Motor neuron (in vitro differentiated cells): Measurements from ENCODE around the gene GPR42. TPM values are rescaled to one million over a fixed set of nuclear protein-coding genes. Genes with fewer than 3 reads are reported as not detected.
"Not testable (repeated sequence)": the region's sequence is repeated elsewhere in the genome, so short reads cannot be mapped to it uniquely, and the experiment has no call there.

ENCODE experiments used
- ATAC-seq, 8 experiments: fragments of 200-7000 bp; cut with Tn5 transposase; replicated peaks in 6 of 8; 2 replicates each; pipeline ENCODE4 v1.8.0; 2021; ENCODE audit warnings: mild to moderate bottlenecking in 8 of 8, moderate library complexity in 8 of 8
- H3K27ac ChIP-seq, 2 donors: fragments of 250-450 bp; sonication (Bioruptor Pico); 2 replicates each; pipeline ENCODE4 v1.9.0; 2021; ENCODE audit warnings: antibody characterized with exemption in 2 of 2, mild to moderate bottlenecking in 2 of 2, moderate library complexity in 1 of 2
- H3K4me1 ChIP-seq, 2 donors: fragments of 250-450 bp; sonication (Bioruptor Pico); replicated peaks in 1 of 2; 2 replicates each; pipeline ENCODE4 v1.6.1; 2021; ENCODE audit warnings: antibody characterized with exemption in 2 of 2, mild to moderate bottlenecking in 2 of 2, moderate library complexity in 1 of 2
- H3K4me3 ChIP-seq, 5 donors: fragments of 250-450 bp; sonication (Bioruptor Pico); 2 replicates each; pipeline ENCODE4 v1.9.0; 2021; ENCODE audit warnings: antibody characterized with exemption in 5 of 5, mild to moderate bottlenecking in 5 of 5, moderate library complexity in 4 of 5
- WGBS, 10 experiments: fragments of 450-650 bp; shearing (Covaris generic); methylation state at CpG; one replicate each; pipeline ENCODE4 v1.0.0; 2022; 5-methylcytosine and 5-hydroxymethylcytosine counted together
- in situ Hi-C, 9 experiments: fragments of 400-800 bp; cut with MboI; loops; one replicate each; pipeline ENCODE4 v1.15.0; 2021; ENCODE audit warnings: low sequenced_read_pairs in 9 of 9, low pct_unique_long_range_greater_than_20kb in 2 of 9; ENCODE audit not compliant: unreplicated experiment in 9 of 9
- total RNA-seq, 8 experiments: library from RNA; unstranded; fragments of 300-600 nt; gene quantifications; 2 replicates each; pipeline versions ENCODE4 v1.2.3 to v1.2.4, GENCODE V29; 2022

The GPR42 gene
- total RNA-seq, 8 experiments from 2014 or later: 0.08 to 0.33 (median 0.15) TPM; not detected in 5

- peak in 1 of 8 experiments; percentile 31 for ATAC-seq
- WGBS, 10 experiments: 40 to 100% (median 84%) methylated on average over 1 to 10 of the region's 12 CpGs; no CpG with 5 or more reads in 1 of the 10 experiments
- Histone ChIP-seq H3K27ac (no peak overlapping the region), H3K4me1 (no peaks in the 10 kb centered on the region), H3K4me3 (no peak overlapping the region)
- in situ Hi-C loops: no loop called here
These were observed 4.8 kb downstream of the GPR42 start for GRCh38 chr19:35375505-35376307.

- ATAC-seq: no peak
- Histone ChIP-seq H3K4me3 (no peak overlapping the region), H3K4me1 (no peaks in the 10 kb centered on the region), H3K27ac (no peak overlapping the region)
- WGBS, 10 experiments: 11 to 100% (median 57%) methylated on average over 1 of the region's 1 CpG; no CpG with 5 or more reads in 1 of the 10 experiments
- in situ Hi-C loops: no loop called here
These were observed 6.8 kb downstream of the GPR42 start for GRCh38 chr19:35377656-35378055.

GRCh38 chr19:35378356-35378755 lies 7.5 kb downstream of the GPR42 start:
- Histone ChIP-seq H3K4me3 (no peak overlapping the region), H3K4me1 (no peaks in the 10 kb centered on the region), H3K27ac (no peak overlapping the region)
- in situ Hi-C loops: no loop called here
- ATAC-seq: no peak
- WGBS, 10 experiments: 20 to 100% (median 80%) methylated on average over 1 to 2 of the region's 3 CpGs; no CpG with 5 or more reads in 1 of the 10 experiments

- H3K4me1 ChIP-seq, ATAC-seq, in situ Hi-C loops, H3K4me3 ChIP-seq, H3K27ac ChIP-seq: not testable (repeated sequence)
- WGBS, 10 experiments: 20 to 100% (median 83%) methylated on average over 1 to 5 of the region's 5 CpGs
These were observed 8.7 kb downstream of the GPR42 start for GRCh38 chr19:35379545-35379944.

GRCh38 chr19:35379992-35380391 lies 9.1 kb downstream of the GPR42 start:
- Histone ChIP-seq H3K27ac (no peak overlapping the region), H3K4me3 (no peak overlapping the region), H3K4me1 (no peaks in the 10 kb centered on the region)
- 0 to 20% methylated on average over 1 of the region's 1 CpG; no CpG with 5 or more reads in 8 of the 10 experiments for WGBS, 10 experiments
- in situ Hi-C loops: no loop called here
- ATAC-seq: peak in 1 of 8 experiments; percentile 23

- in situ Hi-C loops: no loop called here
- ATAC-seq: peak in 3 of 8 experiments; percentile 62 to 70 (median 68)
- Histone ChIP-seq H3K4me1 (no peaks in the 10 kb centered on the region), H3K4me3 (no peak overlapping the region), H3K27ac (no peak overlapping the region)
- WGBS, 10 experiments: 6 to 89% (median 51%) methylated on average over 1 to 6 of the region's 9 CpGs; no CpG with 5 or more reads in 1 of the 10 experiments
These were observed 9.7 kb downstream of the GPR42 start for GRCh38 chr19:35380450-35381124.

GRCh38 chr19:35381318-35381717 lies 10.4 kb downstream of the GPR42 start:
- no peak overlapping the region for H3K27ac ChIP-seq
- no peak overlapping the region for H3K4me3 ChIP-seq
- 0 to 80% (median 34%) methylated on average over 1 to 3 of the region's 3 CpGs; no CpG with 5 or more reads in 2 of the 10 experiments for whole genome bisulfite sequencing, 10 experiments
- H3K4me1 ChIP-seq: no peaks in the 10 kb centered on the region
- no peak for ATAC-seq
- in situ Hi-C loops: no loop called here

- in situ Hi-C loops: no loop called here
- no peak for ATAC-seq
- Histone ChIP-seq H3K4me1 (no peaks in the 10 kb centered on the region), H3K4me3 (no peak overlapping the region), H3K27ac (no peak overlapping the region)
- 29 to 100% (median 79%) methylated on average over 1 to 6 of the region's 6 CpGs for WGBS, 10 experiments
These were observed 11.1 kb downstream of the GPR42 start for GRCh38 chr19:35381926-35382325.

GRCh38 chr19:35383536-35383935 lies 12.7 kb downstream of the GPR42 start:
- no peak for ATAC-seq

GRCh38 chr19:35388277-35389054 lies 17.6 kb downstream of the GPR42 start:
- Histone ChIP-seq H3K4me3 (no peak overlapping the region), H3K27ac (no peak overlapping the region), H3K4me1 (no peaks in the 10 kb centered on the region)
- in situ Hi-C loops: no loop called here
- peak in 2 of 8 experiments; percentile 51 to 64 for ATAC-seq
- 0 to 95% (median 67%) methylated on average over 1 to 6 of the region's 6 CpGs; no CpG with 5 or more reads in 2 of the 10 experiments for WGBS, 10 experiments

More at GRCh38 chr19:35383536-35383935, 12.7 kb downstream of the GPR42 start:
- in situ Hi-C loops: no loop called here
- H3K4me1 ChIP-seq: no peaks in the 10 kb centered on the region
- no peak overlapping the region for H3K27ac ChIP-seq
- WGBS, 10 experiments: 0 to 69% (median 66%) methylated on average over 2 of the region's 2 CpGs; no CpG with 5 or more reads in 6 of the 10 experiments
- H3K4me3 ChIP-seq: no peak overlapping the region

GRCh38 chr19:35389192-35389861 lies 18.5 kb downstream of the GPR42 start:
- Histone ChIP-seq H3K27ac (no peak overlapping the region), H3K4me1 (no peaks in the 10 kb centered on the region), H3K4me3 (no peak overlapping the region)
- peak in 2 of 8 experiments; percentile 75 to 83 for ATAC-seq
- WGBS, 10 experiments: 11 to 84% (median 54%) methylated on average over 1 to 5 of the region's 6 CpGs; no CpG with 5 or more reads in 1 of the 10 experiments
- in situ Hi-C loops: no loop called here
